ENCODE measurements around the gene CHTOP. TPM values are rescaled to one million over a fixed set of nuclear protein-coding genes. Genes with fewer than 3 reads are reported as not detected.

CHTOP gene
- total RNA-seq, 1 experiment from 2014 or later: 50.8 TPM

- H3K27me3 ChIP-seq (replicated peaks): peaks cover 22% of the 10 kb centered on the region
These were observed 51.0 kb downstream of the CHTOP start for GRCh38 chr1:153684892-153685291.

GRCh38 chr1:153685544-153686340 lies 51.9 kb downstream of the CHTOP start:
- Histone ChIP-seq H3K36me3 (no peaks in the 10 kb centered on the region), H3K9me3 (replicated peaks) (no peaks in the 10 kb centered on the region), H3K27me3 (replicated peaks) (peaks cover 16% of the 10 kb centered on the region), H3K4me1 (replicated peaks) (no peaks in the 10 kb centered on the region), H3K4me3 (no peak overlapping the region), H3K27ac (no peak overlapping the region)
- no peak for DNase-seq (ENCODE audit: low read depth in 1 of 2, low spot score in 2 of 2)

More at GRCh38 chr1:153684892-153685291, 51.0 kb downstream of the CHTOP start:
- H3K9me3 ChIP-seq (replicated peaks): no peaks in the 10 kb centered on the region
- no peak overlapping the region for H3K4me3 ChIP-seq
- no peaks in the 10 kb centered on the region for H3K36me3 ChIP-seq
- no peak for DNase-seq (ENCODE audit: low read depth in 1 of 2, low spot score in 2 of 2)
- no peaks in the 10 kb centered on the region for H3K4me1 ChIP-seq (replicated peaks)
- no peak overlapping the region for H3K27ac ChIP-seq

GRCh38 chr1:153687346-153688125 lies 53.7 kb downstream of the CHTOP start:
- H3K4me1 ChIP-seq (replicated peaks): no peaks in the 10 kb centered on the region
- H3K27ac ChIP-seq: no peak overlapping the region
- no peak overlapping the region for H3K4me3 ChIP-seq
- H3K36me3 ChIP-seq: no peaks in the 10 kb centered on the region
- H3K27me3 ChIP-seq (replicated peaks): 0 out of 2 replicates have a peak, but pooled peaks cover 9% of the 10 kb centered on the region
- DNase-seq (ENCODE audit: low read depth in 1 of 2, low spot score in 2 of 2): no peak
- no peaks in the 10 kb centered on the region for H3K9me3 ChIP-seq (replicated peaks)

- H3K36me3 ChIP-seq: no peaks in the 10 kb centered on the region
- no peaks in the 10 kb centered on the region for H3K9me3 ChIP-seq (replicated peaks)
- H3K4me3 ChIP-seq: no peak overlapping the region
- 0 out of 2 replicates have a peak, but pooled peaks cover 9% of the 10 kb centered on the region for H3K27me3 ChIP-seq (replicated peaks)
- H3K27ac ChIP-seq: no peak overlapping the region
- DNase-seq (ENCODE audit: low read depth in 1 of 2, low spot score in 2 of 2): no peak
- H3K4me1 ChIP-seq (replicated peaks): no peaks in the 10 kb centered on the region
These were observed 54.4 kb downstream of the CHTOP start for GRCh38 chr1:153688276-153688675.

- no peak for DNase-seq (ENCODE audit: low read depth in 1 of 2, low spot score in 2 of 2)
- Histone ChIP-seq H3K4me1 (replicated peaks) (no peaks in the 10 kb centered on the region), H3K9me3 (replicated peaks) (no peaks in the 10 kb centered on the region), H3K4me3 (no peak overlapping the region), H3K27me3 (replicated peaks) (0 out of 2 replicates have a peak, but pooled peaks cover 9% of the 10 kb centered on the region), H3K36me3 (no peaks in the 10 kb centered on the region), H3K27ac (no peak overlapping the region)
These were observed 55.0 kb downstream of the CHTOP start for GRCh38 chr1:153688736-153689328.

- H3K27ac ChIP-seq: no peak overlapping the region
- 0 out of 2 replicates have a peak, but pooled peaks cover 5% of the 10 kb centered on the region for H3K27me3 ChIP-seq (replicated peaks)
- H3K4me1 ChIP-seq (replicated peaks): no peaks in the 10 kb centered on the region
- no peak for DNase-seq (ENCODE audit: low read depth in 1 of 2, low spot score in 2 of 2)
- H3K9me3 ChIP-seq (replicated peaks): no peaks in the 10 kb centered on the region
- H3K4me3 ChIP-seq: no peak overlapping the region
- H3K36me3 ChIP-seq: no peaks in the 10 kb centered on the region
These were observed 59.6 kb downstream of the CHTOP start for GRCh38 chr1:153693466-153693865.

Other genes with a start within 250 kb of the CHTOP start
- gene S100A8, start 243.0 kb upstream of the CHTOP start, total RNA-seq (2014; rRNA removed; shearing (Covaris generic)): not detected in 2 replicates
- gene S100A7A, start 217.5 kb upstream of the CHTOP start, total RNA-seq (2014; rRNA removed; shearing (Covaris generic)): not detected in 2 replicates
- not detected in 2 replicates for gene S100A7, start 173.4 kb upstream of the CHTOP start, total RNA-seq (2014; rRNA removed; shearing (Covaris generic))
- 609 and 771 TPM in 2 replicates for gene S100A6, start 98.1 kb upstream of the CHTOP start, total RNA-seq (2014; rRNA removed; shearing (Covaris generic))
- gene S100A5, start 93.1 kb upstream of the CHTOP start, total RNA-seq (2014; rRNA removed; shearing (Covaris generic)): not detected in 2 replicates
- 5.0 and 9.5 TPM in 2 replicates for gene S100A4, start 88.3 kb upstream of the CHTOP start, total RNA-seq (2014; rRNA removed; shearing (Covaris generic))
- 0.31 and 2.9 TPM in 2 replicates for gene S100A3, start 84.8 kb upstream of the CHTOP start, total RNA-seq (2014; rRNA removed; shearing (Covaris generic))
- 5.3 and 15.8 TPM in 2 replicates for gene S100A2, start 68.2 kb upstream of the CHTOP start, total RNA-seq (2014; rRNA removed; shearing (Covaris generic))
- gene S100A16, start 20.9 kb upstream of the CHTOP start, total RNA-seq (2014; rRNA removed; shearing (Covaris generic)): 38.8 and 39.8 TPM in 2 replicates
- gene S100A14, start 17.7 kb upstream of the CHTOP start, total RNA-seq (2014; rRNA removed; shearing (Covaris generic)): not detected in 2 replicates
- 74.0 and 135 TPM in 2 replicates for gene S100A13, start 6.6 kb upstream of the CHTOP start, total RNA-seq (2014; rRNA removed; shearing (Covaris generic))
- 0.32 TPM in 1 of 2 replicates, not detected in the other for gene S100A1, start 5.6 kb upstream of the CHTOP start, total RNA-seq (2014; rRNA removed; shearing (Covaris generic))
- 48.0 and 59.3 TPM in 2 replicates for gene SNAPIN, start 24.6 kb downstream of the CHTOP start, total RNA-seq (2014; rRNA removed; shearing (Covaris generic))
- 347 and 370 TPM in 2 replicates for gene ILF2, start 36.9 kb downstream of the CHTOP start, total RNA-seq (2014; rRNA removed; shearing (Covaris generic))
- gene NPR1, start 44.6 kb downstream of the CHTOP start, total RNA-seq (2014; rRNA removed; shearing (Covaris generic)): 0.05 TPM in 1 of 2 replicates, not detected in the other
- 17.2 and 23.4 TPM in 2 replicates for gene INTS3, start 94.0 kb downstream of the CHTOP start, total RNA-seq (2014; rRNA removed; shearing (Covaris generic))
- 5.7 and 11.9 TPM in 2 replicates for gene SLC27A3, start 141.3 kb downstream of the CHTOP start, total RNA-seq (2014; rRNA removed; shearing (Covaris generic))